HepG2 (cell line): ENCODE results near the gene LAMC3. TPM values are rescaled to one million over a fixed set of nuclear protein-coding genes. Genes with fewer than 3 reads are reported as not detected.

Experiments used
- ATAC-seq: fragments of 200-7000 bp; cut with Tn5 transposase; 3 replicates; pipeline ENCODE4 v1.9.1; 2020; ENCODE audit warnings: mild to moderate bottlenecking, moderate library complexity
- BruUV-seq: library from RNA; stranded (reverse); fragments of 400-500 nt; replicated peaks from 2 replicates; lab custom pipeline; 2021; lab: Mats Ljungman, UMichigan
- CTCF ChIA-PET: fragments of 300-600 bp; formaldehyde crosslinking; extraction: SDS; loops from one replicate; lab custom pipeline; 2021; ENCODE audit warnings: low total read pairs, inconsistent platforms, low intra/inter-chr PET ratio; lab: Yijun Ruan, JAX
- POLR2A ChIA-PET: fragments of 350-600 bp; sonication (Branson Sonifier 250); formaldehyde crosslinking; loops from one replicate; lab custom pipeline; 2020; ENCODE audit warnings: antibody characterized with exemption, inconsistent platforms; lab: Yijun Ruan, JAX
- DNase-seq: peaks from one replicate; pipeline ENCODE4 v3.0.0-alpha.2; 2015; ENCODE audit warnings: low spot score
- FAIRE-seq: peaks from 3 replicates; lab custom pipeline; 2011; peaks lifted over from hg19 to GRCh38; lab: Jason Lieb, UNC
- H2AFZ ChIP-seq: one replicate; pipeline ENCODE4 v1.6.1; 2011; ENCODE audit warnings: low read length, inconsistent platforms
- H3K27ac ChIP-seq: fragments of 300-600 bp; 3 replicates; pipeline ENCODE4 v1.8.0; 2011; ENCODE audit warnings: mixed run types, mild to moderate bottlenecking, mixed read lengths, low read length, inconsistent platforms; ENCODE audit not compliant: insufficient read depth; ENCODE audit errors: extremely low read length
- H3K27me3 ChIP-seq, 2 experiments: fragments of 200-600 bp in 1 of 2; 2 replicates in 1 of 2; 3 replicates in 1 of 2; pipeline versions ENCODE4 v1.6.0 to v1.8.0; 2011; ENCODE audit warnings: low read length in 2 of 2, mild to moderate bottlenecking in 2 of 2, moderate library complexity in 2 of 2, inconsistent platforms in 1 of 2; ENCODE audit not compliant: insufficient read depth in 2 of 2, control insufficient read depth in 1 of 2
- H3K36me3 ChIP-seq, 2 experiments: fragments of 200-600 bp in 1 of 2; replicated peaks in 1 of 2; 2 replicates in 1 of 2; 3 replicates in 1 of 2; pipeline versions ENCODE4 v1.5.1 to v1.8.0; 2011; ENCODE audit warnings: low read length in 2 of 2, inconsistent platforms in 1 of 2; ENCODE audit not compliant: insufficient read depth in 2 of 2, control insufficient read depth in 1 of 2
- H3K4me1 ChIP-seq: 2 replicates; pipeline ENCODE4 v1.5.1; 2012; ENCODE audit warnings: low read length, inconsistent platforms; ENCODE audit not compliant: insufficient read depth
- H3K4me2 ChIP-seq: 2 replicates; pipeline ENCODE4 v1.6.0; 2011; ENCODE audit warnings: low read depth, low read length, inconsistent platforms
- H3K4me3 ChIP-seq, 3 experiments: fragments of 200-600 bp in 1 of 3; sonication (generic), shearing (Covaris generic) in 1 of 3; replicated peaks in 1 of 3; 2 replicates each; pipeline ENCODE4 v1.5.1; 2011 to 2016; ENCODE audit warnings: low read length in 3 of 3, inconsistent platforms in 2 of 3, low read depth in 2 of 3, mild to moderate bottlenecking in 2 of 3, control low read depth in 1 of 3, mixed read lengths in 1 of 3; ENCODE audit not compliant: insufficient read depth in 1 of 3
- H3K79me2 ChIP-seq: one replicate; pipeline ENCODE4 v1.6.1; 2011; ENCODE audit warnings: low read length, inconsistent platforms; ENCODE audit not compliant: insufficient read depth
- H3K9ac ChIP-seq: 2 replicates; pipeline ENCODE4 v1.6.0; 2011; ENCODE audit warnings: mild to moderate bottlenecking, low read depth, low read length, inconsistent platforms; ENCODE audit not compliant: insufficient read depth
- H3K9me3 ChIP-seq: 2 replicates; pipeline ENCODE4 v1.5.1; 2012; ENCODE audit warnings: mild to moderate bottlenecking, low read length
- H4K20me1 ChIP-seq: 2 replicates; pipeline ENCODE4 v1.6.0; 2011; ENCODE audit warnings: inconsistent platforms, mild to moderate bottlenecking, low read length, moderate library complexity; ENCODE audit not compliant: insufficient read depth
- ASH2L ChIP-seq: fragments of 300-600, 200-600 bp; sonication (generic); IDR thresholded peaks from 2 replicates; pipeline ENCODE4 v1.7.0; 2017; ENCODE audit warnings: low read depth, mild to moderate bottlenecking, moderate library complexity, mixed read lengths, low read length; ENCODE audit not compliant: insufficient read length
- DMAP1 ChIP-seq: IDR thresholded peaks from 2 replicates; pipeline ENCODE4 v1.6.1; 2016
- FOSL2 ChIP-seq: sonication (generic); formaldehyde crosslinking; IDR thresholded peaks from 2 replicates; pipeline ENCODE4 v1.4.0; 2020; ENCODE audit warnings: missing genetic modification reagents
- GZF1 ChIP-seq: sonication (generic); formaldehyde crosslinking; IDR thresholded peaks from 2 replicates; pipeline ENCODE4 v1.5.1; 2020; ENCODE audit warnings: mild to moderate bottlenecking, missing genetic modification reagents
- HCFC1 ChIP-seq: fragments of 150-350 bp; IDR thresholded peaks from 2 replicates; pipeline ENCODE4 v1.6.1; 2014; ENCODE audit warnings: low read depth, low read length
- HMGXB3 ChIP-seq: sonication (generic); formaldehyde crosslinking; IDR thresholded peaks from 2 replicates; pipeline ENCODE4 v1.4.0; 2020; ENCODE audit warnings: missing genetic modification reagents, borderline replicate concordance
- HNRNPLL ChIP-seq: fragments of 200-400 bp; formaldehyde crosslinking; IDR thresholded peaks from 2 replicates; pipeline ENCODE4 v1.6.1; 2017; ENCODE audit warnings: mild to moderate bottlenecking, low read depth, low read length; ENCODE audit not compliant: poor library complexity, severe bottlenecking
- LCORL ChIP-seq, 2 experiments: fragments of 450-650 bp in 1 of 2; sonication (generic) in 1 of 2; formaldehyde crosslinking in 1 of 2; IDR thresholded peaks; 2 replicates each; pipeline versions ENCODE4 v1.5.0 to v1.6.1; 2017 to 2020; ENCODE audit warnings: antibody characterized with exemption in 1 of 2, missing genetic modification reagents in 1 of 2
- LRRFIP1 ChIP-seq: sonication (generic); formaldehyde crosslinking; conservative IDR thresholded peaks from 2 replicates; pipeline ENCODE4 v1.4.0; 2020; ENCODE audit warnings: missing genetic modification reagents
- MLX ChIP-seq: IDR thresholded peaks from 2 replicates; pipeline ENCODE4 v1.6.1; 2016
- NR2F1 ChIP-seq, 2 experiments: fragments of 450-650 bp in 1 of 2; formaldehyde crosslinking in 1 of 2; IDR thresholded peaks; 2 replicates each; pipeline versions ENCODE4 v1.5.0 to v1.6.1; 2016 to 2020; ENCODE audit warnings: mild to moderate bottlenecking in 1 of 2, missing compliant biosample characterization in 1 of 2, missing genetic modification reagents in 1 of 2, moderate library complexity in 1 of 2
- PAF1 ChIP-seq: IDR thresholded peaks from 2 replicates; pipeline ENCODE4 v1.6.1; 2016; ENCODE audit warnings: missing genetic modification reagents, missing compliant biosample characterization
- RARA ChIP-seq: IDR thresholded peaks from 2 replicates; pipeline ENCODE4 v1.6.1; 2016; ENCODE audit warnings: missing genetic modification reagents, missing compliant biosample characterization
- SETDB1 ChIP-seq: sonication (generic); formaldehyde crosslinking; IDR thresholded peaks from 2 replicates; pipeline ENCODE4 v1.5.1; 2020; ENCODE audit warnings: missing genetic modification reagents, mild to moderate bottlenecking, borderline replicate concordance
- SOX6 ChIP-seq, 2 experiments: fragments of 450-650 bp in 1 of 2; sonication (generic) in 1 of 2; formaldehyde crosslinking in 1 of 2; IDR thresholded peaks; 2 replicates each; pipeline versions ENCODE4 v1.4.0 to v1.6.1; 2017 to 2020; ENCODE audit warnings: antibody characterized with exemption in 1 of 2, mild to moderate bottlenecking in 1 of 2, missing genetic modification reagents in 1 of 2
- YEATS4 ChIP-seq: sonication (generic); formaldehyde crosslinking; IDR thresholded peaks from 2 replicates; pipeline ENCODE4 v1.4.0; 2020; ENCODE audit warnings: missing genetic modification reagents, borderline replicate concordance
- ZNF10 ChIP-seq: sonication (generic); formaldehyde crosslinking; IDR thresholded peaks from 2 replicates; pipeline ENCODE4 v1.4.0; 2020; ENCODE audit warnings: mild to moderate bottlenecking, low read depth, missing genetic modification reagents, borderline replicate concordance
- ZNF616 ChIP-seq: sonication (generic); formaldehyde crosslinking; IDR thresholded peaks from 2 replicates; pipeline ENCODE4 v1.5.0; 2020; ENCODE audit warnings: low read depth, mild to moderate bottlenecking, missing genetic modification reagents
- WGBS: methylation state at CpG from one replicate; pipeline ENCODE4 v1.1.6; 2017; ENCODE audit warnings: low lambda C conversion rate; 5-methylcytosine and 5-hydroxymethylcytosine counted together
- in situ Hi-C: cut with HindIII; loops from 2 replicates; pipeline ENCODE4 v1.10.0; 2017; ENCODE audit warnings: low pct_unique_long_range_greater_than_20kb; ENCODE audit not compliant: extremely low pct_ligation_motif_present
- intact Hi-C: fragments of 100-400 bp; cut with micrococcal nuclease; formaldehyde crosslinking; loops from one replicate; pipeline ENCODE4 v1.10.0; 2022; ENCODE audit not compliant: unreplicated experiment
- polyA plus RNA-seq, 8 experiments: library from polyadenylated mRNA; depleted of rRNA in 3 of 8; stranded (reverse) in 7 of 8; unstranded in 1 of 8; fragments of >200 nt; fragmentation: Illumina TruSeq in 4 of 8; extraction: Trizol in 4 of 8; gene quantifications; 2 replicates each; pipeline versions ENCODE4 v1.2.1 to v1.2.3, GENCODE V29; 2011 to 2016; ENCODE audit warnings: low read depth in 4 of 8, missing spikeins in 1 of 8, mixed read lengths in 1 of 8; ENCODE audit not compliant: insufficient read depth in 1 of 8
- total RNA-seq, 5 experiments: library from RNA; depleted of rRNA; stranded (reverse); fragments of >200 nt; fragmentation: Illumina TruSeq; extraction: Trizol; gene quantifications; 2 replicates each; pipeline ENCODE4 v1.2.3, GENCODE V29; 2016; ENCODE audit warnings: low read depth in 1 of 5

LAMC3 gene
- total and polyA plus RNA-seq, 2 of the 13 experiments (the other 11 are each of a cell fraction or from before 2014, with no cell fraction given): 0.07 to 0.57 TPM

- intact Hi-C loops (no loop called here), in situ Hi-C loops (no loop called here)
- Histone ChIP-seq H3K27ac (no peak overlapping the region), H3K9me3 (no peaks in the 10 kb centered on the region), H3K4me2 (no peak overlapping the region), H3K79me2 (no peaks in the 10 kb centered on the region), H3K27me3 (peaks cover 4 to 63% of the 10 kb centered on the region in 2 experiments; a peak in 4 of 5 replicates), H3K4me3 (no peak overlapping the region), H3K9ac (no peak overlapping the region), H3K36me3 (no peaks in the 10 kb centered on the region), H4K20me1 (no peaks in the 10 kb centered on the region), H3K4me1 (peaks cover 30% of the 10 kb centered on the region), H2AFZ (no peak overlapping the region)
- ChIA-PET POLR2A (interaction anchor here (1.5 kb wide), 1 partner anchor 10 kb away, joined by 3 read pairs; no protein-coding TSS in a partner anchor), CTCF (no interaction called here)
- ATAC-seq: peak; percentile 8; the same call in 2 of the 3 replicates
- BruUV-seq: no TSS peak
- WGBS: 21% methylated on average over 4 of the region's 12 CpGs
- FAIRE-seq: no peak
- no peak for DNase-seq
- TF ChIP-seq LCORL (IDR thresholded peaks at IDR 0.05) (no peak), LCORL (CRISPR knock-in tag; IDR thresholded peaks at IDR 0.05) (no peak), SOX6 (IDR thresholded peaks at IDR 0.05) (no peak), SOX6 (CRISPR knock-in tag; IDR thresholded peaks at IDR 0.05) (peak; percentile 35; the same call in 1 of the 2 replicates), ASH2L (no peak), SETDB1 (CRISPR knock-in tag) (no peak), PAF1 (CRISPR knock-in tag) (no peak), YEATS4 (CRISPR knock-in tag) (no peak), FOSL2 (CRISPR knock-in tag) (peak; percentile 85), HCFC1 (no peak), MLX (peak; percentile 58; the same call in 1 of the 2 replicates), NR2F1 (CRISPR knock-in tag; IDR thresholded peaks at IDR 0.05) (no peak), HNRNPLL (peak; percentile 32), GZF1 (CRISPR knock-in tag) (no peak), RARA (no peak), HMGXB3 (CRISPR knock-in tag) (no peak), ZNF10 (CRISPR knock-in tag) (no peak), ZNF616 (CRISPR knock-in tag) (no peak), LRRFIP1 (CRISPR knock-in tag) (no peak), DMAP1 (CRISPR knock-in tag) (no peak)
Observed at GRCh38 chr9:131094622-131095021, 85.6 kb downstream of the LAMC3 start.
